Measurements from ENCODE around the gene DST.

GRCh38 chr6:56671651-56672461 lies 29.2 kb upstream of the DST start:
- TF ChIP-seq, protein P1, sequence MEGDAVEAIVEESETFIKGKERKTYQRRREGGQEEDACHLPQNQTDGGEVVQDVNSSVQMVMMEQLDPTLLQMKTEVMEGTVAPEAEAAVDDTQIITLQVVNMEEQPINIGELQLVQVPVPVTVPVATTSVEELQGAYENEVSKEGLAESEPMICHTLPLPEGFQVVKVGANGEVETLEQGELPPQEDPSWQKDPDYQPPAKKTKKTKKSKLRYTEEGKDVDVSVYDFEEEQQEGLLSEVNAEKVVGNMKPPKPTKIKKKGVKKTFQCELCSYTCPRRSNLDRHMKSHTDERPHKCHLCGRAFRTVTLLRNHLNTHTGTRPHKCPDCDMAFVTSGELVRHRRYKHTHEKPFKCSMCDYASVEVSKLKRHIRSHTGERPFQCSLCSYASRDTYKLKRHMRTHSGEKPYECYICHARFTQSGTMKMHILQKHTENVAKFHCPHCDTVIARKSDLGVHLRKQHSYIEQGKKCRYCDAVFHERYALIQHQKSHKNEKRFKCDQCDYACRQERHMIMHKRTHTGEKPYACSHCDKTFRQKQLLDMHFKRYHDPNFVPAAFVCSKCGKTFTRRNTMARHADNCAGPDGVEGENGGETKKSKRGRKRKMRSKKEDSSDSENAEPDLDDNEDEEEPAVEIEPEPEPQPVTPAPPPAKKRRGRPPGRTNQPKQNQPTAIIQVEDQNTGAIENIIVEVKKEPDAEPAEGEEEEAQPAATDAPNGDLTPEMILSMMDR (IDR thresholded peaks at IDR 0.05; ENCODE audit: control extremely low read depth in 1 of 3, insufficient read depth in 1 of 3, low read depth in 1 of 3, low read length in 3 of 3): no peak
- TF ChIP-seq NRF1 (IDR thresholded peaks at IDR 0.05; ENCODE audit: low read depth, low read length): no peak
